SKM-1 (cell line): Measurements from ENCODE around the gene UBIAD1.

ENCODE experiments used
- DNase-seq: peaks from one replicate; lab custom pipeline; 2025; ENCODE audit not compliant: unreplicated experiment; lab: John Stamatoyannopoulos, UW

Gene UBIAD1

GRCh38 chr1:11337580-11338073, 64.6 kb downstream of the UBIAD1 start:
- peak; percentile 10 for DNase-seq
